MM.1S (cell line): ENCODE data around the gene TCL1B.

Source experiments
- DNase-seq: peaks from one replicate; pipeline ENCODE4 v3.0.0-alpha.2; 2015
- H2AFZ ChIP-seq: fragments of 300-600 bp; sonication (generic); 2 replicates; pipeline ENCODE4 v1.6.0; 2016; ENCODE audit warnings: antibody characterized with exemption, low read length
- H3F3A ChIP-seq: fragments of 300-600 bp; sonication (generic); 2 replicates; pipeline ENCODE4 v1.6.1; 2016; ENCODE audit warnings: mild to moderate bottlenecking, antibody characterized with exemption, low read length, moderate library complexity, mixed read lengths; ENCODE audit not compliant: insufficient read depth
- H3K27ac ChIP-seq: fragments of 300-600 bp; sonication (generic); 2 replicates; pipeline ENCODE4 v1.5.1; 2016; ENCODE audit warnings: mild to moderate bottlenecking, low read length
- H3K27me3 ChIP-seq: fragments of 300-600 bp; sonication (generic); replicated peaks from 2 replicates; pipeline ENCODE4 v1.6.0; 2016; ENCODE audit warnings: low read length; ENCODE audit not compliant: insufficient read depth
- H3K36me3 ChIP-seq: fragments of 300-600 bp; sonication (generic); replicated peaks from 2 replicates; pipeline ENCODE4 v1.6.1; 2016; ENCODE audit warnings: mild to moderate bottlenecking, low read length, mixed read lengths; ENCODE audit not compliant: insufficient read depth
- H3K4me1 ChIP-seq: fragments of 300-600 bp; sonication (generic); 2 replicates; pipeline ENCODE4 v1.6.1; 2016; ENCODE audit warnings: low read length, mixed read lengths
- H3K4me2 ChIP-seq: fragments of 300-600 bp; sonication (generic); 2 replicates; pipeline ENCODE4 v1.6.0; 2016; ENCODE audit warnings: low read depth, low read length
- H3K4me3 ChIP-seq: fragments of 300-600 bp; sonication (generic); 2 replicates; pipeline ENCODE4 v1.5.1; 2016; ENCODE audit warnings: low read length, mixed read lengths
- H3K79me2 ChIP-seq: fragments of 300-600 bp; sonication (generic); 2 replicates; pipeline ENCODE4 v1.6.1; 2016; ENCODE audit warnings: mixed run types, low read length, mixed read lengths
- H3K9ac ChIP-seq: fragments of 300-600 bp; sonication (generic); 2 replicates; pipeline ENCODE4 v1.6.1; 2016; ENCODE audit warnings: low read length, mixed read lengths
- H3K9me2 ChIP-seq: fragments of 300-600 bp; sonication (generic); replicated peaks from 2 replicates; pipeline ENCODE4 v1.6.1; 2016; ENCODE audit warnings: mild to moderate bottlenecking, low read length, mixed read lengths; ENCODE audit not compliant: insufficient read depth
- H3K9me3 ChIP-seq: fragments of 300-600 bp; sonication (generic); replicated peaks from 2 replicates; pipeline ENCODE4 v1.6.1; 2016; ENCODE audit warnings: mild to moderate bottlenecking, low read length, mixed read lengths; ENCODE audit not compliant: insufficient read depth
- H4K20me1 ChIP-seq: fragments of 300-600 bp; sonication (generic); 2 replicates; pipeline ENCODE4 v1.6.1; 2016; ENCODE audit warnings: mild to moderate bottlenecking, low read length, moderate library complexity, mixed read lengths; ENCODE audit not compliant: insufficient read depth
- EZH2 ChIP-seq: fragments of 300-600 bp; sonication (generic); optimal IDR thresholded peaks from 2 replicates; pipeline ENCODE3; 2017; ENCODE audit warnings: low read depth, mild to moderate bottlenecking, antibody characterized with exemption, low read length, mixed read lengths
- EZH2phosphoT487 ChIP-seq: fragments of 300-600 bp; sonication (generic); IDR thresholded peaks from 2 replicates; pipeline ENCODE4 v1.6.1; 2018; ENCODE audit warnings: antibody characterized with exemption, low read length
- TF ChIP-seq, protein P1 (sequence below): fragments of 300-600 bp; sonication (generic); IDR thresholded peaks from 2 replicates; pipeline ENCODE4 v1.5.1; 2016; ENCODE audit warnings: antibody characterized with exemption, low read length, mixed read lengths

TCL1B gene

DNA sequence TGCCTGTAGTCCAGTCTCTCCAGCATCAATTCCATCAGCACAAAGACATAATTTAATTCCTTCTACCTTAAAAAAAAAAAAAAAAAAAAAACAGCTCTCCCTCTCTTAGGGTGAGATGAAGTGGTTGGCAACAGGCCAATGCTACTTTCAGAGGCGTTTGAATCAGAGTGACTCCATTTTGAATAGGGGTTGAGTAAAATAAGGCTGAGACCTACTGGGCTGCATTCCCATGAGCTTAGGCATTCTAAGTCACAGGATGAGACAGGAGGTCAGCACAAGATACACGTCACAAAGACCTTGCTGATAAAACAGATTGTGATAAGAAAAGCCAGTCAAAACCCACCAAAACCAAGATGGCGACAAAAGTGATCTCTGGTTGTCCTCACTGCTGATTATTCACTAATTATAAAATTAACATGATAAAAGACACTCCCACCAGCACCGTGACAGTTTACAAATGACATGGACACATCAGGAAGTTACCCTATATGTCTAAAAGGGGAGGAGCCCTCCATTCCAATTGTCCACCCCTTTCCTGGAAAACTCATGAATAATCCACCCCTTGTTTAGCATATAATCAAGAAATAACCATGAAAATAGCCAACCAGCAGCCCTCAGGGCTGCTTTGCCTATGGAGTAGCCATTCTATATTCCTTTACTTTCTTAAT, 6.9 kb upstream of the TCL1B start:
- Histone ChIP-seq H3K9me3 (no peaks in the 10 kb centered on the region), H3F3A (no peaks in the 10 kb centered on the region), H4K20me1 (no peaks in the 10 kb centered on the region), H3K9me2 (no peaks in the 10 kb centered on the region), H3K4me1 (no peaks in the 10 kb centered on the region), H2AFZ (no peak overlapping the region), H3K79me2 (no peaks in the 10 kb centered on the region), H3K4me2 (no peak overlapping the region), H3K9ac (no peak overlapping the region), H3K36me3 (no peaks in the 10 kb centered on the region), H3K4me3 (no peak overlapping the region), H3K27me3 (no peaks in the 10 kb centered on the region), H3K27ac (no peak overlapping the region)
- DNase-seq: no peak
- TF ChIP-seq, protein P1, sequence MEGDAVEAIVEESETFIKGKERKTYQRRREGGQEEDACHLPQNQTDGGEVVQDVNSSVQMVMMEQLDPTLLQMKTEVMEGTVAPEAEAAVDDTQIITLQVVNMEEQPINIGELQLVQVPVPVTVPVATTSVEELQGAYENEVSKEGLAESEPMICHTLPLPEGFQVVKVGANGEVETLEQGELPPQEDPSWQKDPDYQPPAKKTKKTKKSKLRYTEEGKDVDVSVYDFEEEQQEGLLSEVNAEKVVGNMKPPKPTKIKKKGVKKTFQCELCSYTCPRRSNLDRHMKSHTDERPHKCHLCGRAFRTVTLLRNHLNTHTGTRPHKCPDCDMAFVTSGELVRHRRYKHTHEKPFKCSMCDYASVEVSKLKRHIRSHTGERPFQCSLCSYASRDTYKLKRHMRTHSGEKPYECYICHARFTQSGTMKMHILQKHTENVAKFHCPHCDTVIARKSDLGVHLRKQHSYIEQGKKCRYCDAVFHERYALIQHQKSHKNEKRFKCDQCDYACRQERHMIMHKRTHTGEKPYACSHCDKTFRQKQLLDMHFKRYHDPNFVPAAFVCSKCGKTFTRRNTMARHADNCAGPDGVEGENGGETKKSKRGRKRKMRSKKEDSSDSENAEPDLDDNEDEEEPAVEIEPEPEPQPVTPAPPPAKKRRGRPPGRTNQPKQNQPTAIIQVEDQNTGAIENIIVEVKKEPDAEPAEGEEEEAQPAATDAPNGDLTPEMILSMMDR: no peak
- TF ChIP-seq EZH2phosphoT487: no peak
- TF ChIP-seq EZH2: no peak

GRCh38 chr14:95679998-95680735, 6.1 kb upstream of the TCL1B start:
- Histone ChIP-seq H3K4me1 (no peaks in the 10 kb centered on the region), H3K79me2 (no peaks in the 10 kb centered on the region), H3K27ac (no peak overlapping the region), H3K4me2 (no peak overlapping the region), H3K36me3 (no peaks in the 10 kb centered on the region), H3K4me3 (no peak overlapping the region), H3K9me2 (no peaks in the 10 kb centered on the region), H2AFZ (no peak overlapping the region), H3F3A (no peaks in the 10 kb centered on the region), H4K20me1 (no peaks in the 10 kb centered on the region), H3K27me3 (no peaks in the 10 kb centered on the region), H3K9me3 (no peaks in the 10 kb centered on the region), H3K9ac (no peak overlapping the region)
- DNase-seq: no peak
- TF ChIP-seq EZH2phosphoT487 (no peak), EZH2 (no peak)
- TF ChIP-seq, protein P1: no peak

GRCh38 chr14:95681153-95681552, 5.1 kb upstream of the TCL1B start:
- Histone ChIP-seq H3K36me3 (no peaks in the 10 kb centered on the region), H3K27ac (no peak overlapping the region), H3K4me3 (no peak overlapping the region), H3K4me2 (no peak overlapping the region), H3K27me3 (no peaks in the 10 kb centered on the region), H3K9ac (no peak overlapping the region), H2AFZ (no peak overlapping the region), H3K9me2 (no peaks in the 10 kb centered on the region), H3K79me2 (no peaks in the 10 kb centered on the region), H3K9me3 (no peaks in the 10 kb centered on the region), H3F3A (no peaks in the 10 kb centered on the region), H3K4me1 (no peaks in the 10 kb centered on the region), H4K20me1 (no peaks in the 10 kb centered on the region)
- DNase-seq: no peak
- TF ChIP-seq EZH2 (no peak), EZH2phosphoT487 (no peak)
- TF ChIP-seq, protein P1: no peak
